ENCODE results near the gene PQBP1. TPM values are rescaled to one million over a fixed set of nuclear protein-coding genes. Genes with fewer than 3 reads are reported as not detected.

PQBP1 gene
- total RNA-seq, 1 donor: 32.9 TPM

- Histone ChIP-seq H2AFZ (ENCODE audit: low read length) (no peak overlapping the region), H3K9me3 (ENCODE audit: low read depth, low read length) (no peaks in the 10 kb centered on the region), H3K4me1 (ENCODE audit: insufficient read depth, low read length) (no peaks in the 10 kb centered on the region), H3K36me3 (ENCODE audit: insufficient read depth, low read length) (peaks cover 6% of the 10 kb centered on the region), H3K4me2 (ENCODE audit: insufficient read depth, low read length) (no peak overlapping the region), H3K4me3 (ENCODE audit: insufficient read depth, low read length) (no peak overlapping the region), H3K27me3 (ENCODE audit: insufficient read depth, low read length) (no peaks in the 10 kb centered on the region), H3K79me2 (ENCODE audit: insufficient read depth, low read length) (peaks cover 76% of the 10 kb centered on the region), H3K27ac (ENCODE audit: low read depth, low read length) (no peak overlapping the region), H4K20me1 (ENCODE audit: insufficient read depth, low read length) (peaks cover 19% of the 10 kb centered on the region)
- no peak for DNase-seq (ENCODE audit: insufficient read length, low spot score, missing footprints)
- TF ChIP-seq, protein P1, sequence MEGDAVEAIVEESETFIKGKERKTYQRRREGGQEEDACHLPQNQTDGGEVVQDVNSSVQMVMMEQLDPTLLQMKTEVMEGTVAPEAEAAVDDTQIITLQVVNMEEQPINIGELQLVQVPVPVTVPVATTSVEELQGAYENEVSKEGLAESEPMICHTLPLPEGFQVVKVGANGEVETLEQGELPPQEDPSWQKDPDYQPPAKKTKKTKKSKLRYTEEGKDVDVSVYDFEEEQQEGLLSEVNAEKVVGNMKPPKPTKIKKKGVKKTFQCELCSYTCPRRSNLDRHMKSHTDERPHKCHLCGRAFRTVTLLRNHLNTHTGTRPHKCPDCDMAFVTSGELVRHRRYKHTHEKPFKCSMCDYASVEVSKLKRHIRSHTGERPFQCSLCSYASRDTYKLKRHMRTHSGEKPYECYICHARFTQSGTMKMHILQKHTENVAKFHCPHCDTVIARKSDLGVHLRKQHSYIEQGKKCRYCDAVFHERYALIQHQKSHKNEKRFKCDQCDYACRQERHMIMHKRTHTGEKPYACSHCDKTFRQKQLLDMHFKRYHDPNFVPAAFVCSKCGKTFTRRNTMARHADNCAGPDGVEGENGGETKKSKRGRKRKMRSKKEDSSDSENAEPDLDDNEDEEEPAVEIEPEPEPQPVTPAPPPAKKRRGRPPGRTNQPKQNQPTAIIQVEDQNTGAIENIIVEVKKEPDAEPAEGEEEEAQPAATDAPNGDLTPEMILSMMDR (IDR thresholded peaks at IDR 0.05; ENCODE audit: extremely low read depth, low read depth, low read length): no peak
Measured at GRCh38 chrX:48948589-48948988, 50.9 kb downstream of the PQBP1 start.

Other genes with a start within 250 kb of the PQBP1 start
- 0.36 TPM in 1 of 2 replicates, not detected in the other for gene WAS, start 214.1 kb upstream of the PQBP1 start, total RNA-seq
- 2.5 and 2.7 TPM in 2 replicates for gene SUV39H1, start 201.2 kb upstream of the PQBP1 start, total RNA-seq
- gene GLOD5, start 136.2 kb upstream of the PQBP1 start, total RNA-seq: not detected in 2 replicates
- not detected in 2 replicates for gene GATA1, start 111.3 kb upstream of the PQBP1 start, total RNA-seq
- 30.1 and 30.4 TPM in 2 replicates for gene HDAC6, start 95.9 kb upstream of the PQBP1 start, total RNA-seq
- gene ERAS, start 71.4 kb upstream of the PQBP1 start, total RNA-seq: not detected in 2 replicates
- gene PCSK1N, start 62.3 kb upstream of the PQBP1 start, total RNA-seq: not detected in 2 replicates
- 20.6 and 24.2 TPM in 2 replicates for gene TIMM17B, start 162 bp upstream of the PQBP1 start, total RNA-seq
- 15.3 and 15.6 TPM in 2 replicates for gene SLC35A2, start 13.7 kb downstream of the PQBP1 start, total RNA-seq
- 4.3 and 4.7 TPM in 2 replicates for gene PIM2, start 21.1 kb downstream of the PQBP1 start, total RNA-seq
- 31.2 and 33.7 TPM in 2 replicates for gene OTUD5, start 59.7 kb downstream of the PQBP1 start, total RNA-seq
- 0.29 and 0.36 TPM in 2 replicates for gene KCND1, start 73.9 kb downstream of the PQBP1 start, total RNA-seq
- gene GRIPAP1, start 104.3 kb downstream of the PQBP1 start, total RNA-seq: 14.4 and 15.6 TPM in 2 replicates
- 36.2 and 46.7 TPM in 2 replicates for gene TFE3, start 145.4 kb downstream of the PQBP1 start, total RNA-seq
- gene CCDC120, start 161.1 kb downstream of the PQBP1 start, total RNA-seq: 1.1 and 1.2 TPM in 2 replicates
- gene PRAF2, start 176.1 kb downstream of the PQBP1 start, total RNA-seq: 12.3 and 15.6 TPM in 2 replicates
- 86.5 and 97.5 TPM in 2 replicates for gene WDR45, start 182.0 kb downstream of the PQBP1 start, total RNA-seq
- 12.4 and 14.1 TPM in 2 replicates for gene GPKOW, start 225.8 kb downstream of the PQBP1 start, total RNA-seq

Measured in osteoblast (primary cell).